ENCODE measurements around the gene UNC5C. TPM values are rescaled to one million over a fixed set of nuclear protein-coding genes. Genes with fewer than 3 reads are reported as not detected.

The UNC5C gene
- polyA plus RNA-seq, 1 donor (not counting 4 experiments of a cell fraction or from before 2014, with no cell fraction given) = not detected

DNA sequence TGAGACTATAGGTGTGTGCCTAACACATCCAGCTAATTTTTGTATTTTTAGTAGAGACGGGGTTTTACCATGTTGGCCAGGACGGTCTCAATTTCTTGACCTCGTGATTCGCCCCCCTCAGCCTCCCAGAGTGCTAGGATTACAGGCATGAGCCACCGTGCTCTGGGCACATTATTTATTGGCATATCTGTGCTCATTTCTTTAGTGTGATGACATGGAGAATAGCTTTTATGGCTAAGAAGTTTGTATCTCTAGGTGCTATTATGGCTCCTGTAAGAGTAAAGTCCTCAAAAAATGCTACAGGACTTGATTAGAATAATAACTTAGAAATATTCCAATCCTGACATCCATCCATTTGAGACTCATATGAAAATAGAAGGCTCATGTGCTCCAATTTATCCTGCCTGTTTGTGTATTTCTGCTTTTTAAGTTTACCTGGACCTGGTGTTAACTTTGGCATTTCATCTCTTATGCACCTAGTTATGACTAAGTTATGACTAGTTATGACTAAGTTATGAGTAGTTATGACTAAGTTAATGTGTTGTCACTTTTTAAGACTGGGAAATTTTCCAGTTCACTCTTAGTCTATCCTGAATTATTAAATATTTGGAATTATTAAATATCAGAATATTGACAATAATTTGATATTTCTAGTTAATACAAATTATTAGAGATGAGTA, 36.4 kb upstream of the UNC5C start:
- dilution Hi-C loops (cut with MboI; ENCODE audit: extremely low pct_ligation_motif_present, low sequenced_read_pairs) = no loop called here
- Histone ChIP-seq H3K36me3 (ENCODE audit: control insufficient read depth in 2 of 2, extremely low read depth in 1 of 2, insufficient read depth in 2 of 2, low read length in 2 of 2) (no peaks in the 10 kb centered on the region), H3K9me1 (ENCODE audit: control insufficient read depth, extremely low read depth, insufficient read depth, low read length) (no peaks in the 10 kb centered on the region), H3K27me3 (ENCODE audit: control insufficient read depth, extremely low read depth, insufficient read depth, low read length) (no peaks in the 10 kb centered on the region), H4K20me1 (ENCODE audit: control insufficient read depth, extremely low read depth, insufficient read depth, low read length) (no peaks in the 10 kb centered on the region), H3K9ac (ENCODE audit: control insufficient read depth, extremely low read depth, insufficient read depth, low read length) (no peak overlapping the region), H3K27ac (ENCODE audit: control insufficient read depth, insufficient read depth, low read length) (no peak overlapping the region), H3K9me3 (ENCODE audit: control insufficient read depth, low read depth, low read length) (no peaks in the 10 kb centered on the region), H3K79me2 (ENCODE audit: control insufficient read depth, insufficient read depth, low read length) (no peaks in the 10 kb centered on the region), H3K4me1 (ENCODE audit: control insufficient read depth, extremely low read depth, insufficient read depth, low read length) (peaks cover 4% of the 10 kb centered on the region), H2AFZ (ENCODE audit: control insufficient read depth, low read length) (no peak overlapping the region), H3K4me2 (ENCODE audit: control insufficient read depth, extremely low read depth, insufficient read depth, low read depth, low read length) (no peak overlapping the region), H3K4me3 (ENCODE audit: control insufficient read depth in 2 of 3, extremely low read depth in 1 of 3, insufficient read depth in 2 of 3, low read depth in 1 of 3, low read length in 3 of 3) (no peak overlapping the region)
- FAIRE-seq (no peak), DNase-seq (ENCODE audit: low read depth, low spot score) (peak; percentile 49)
- no peak for TF ChIP-seq EZH2 (IDR thresholded peaks at IDR 0.05; ENCODE audit: low read length)
- TF ChIP-seq CTCF (optimal IDR thresholded peaks at IDR 0.05 in 1 of 3, IDR thresholded peaks at IDR 0.05 in 1 of 3, conservative IDR thresholded peaks at IDR 0.05 in 1 of 3; ENCODE audit: extremely low read depth in 1 of 3, insufficient read depth in 2 of 3, low read length in 3 of 3) = no peak

- peaks cover 4% of the 10 kb centered on the region for H3K4me1 ChIP-seq (ENCODE audit: control insufficient read depth, extremely low read depth, insufficient read depth, low read length)
- no peak overlapping the region for H3K4me2 ChIP-seq (ENCODE audit: control insufficient read depth, extremely low read depth, insufficient read depth, low read depth, low read length)
- DNase-seq (ENCODE audit: low read depth, low spot score) (no peak), FAIRE-seq (no peak)
- no peaks in the 10 kb centered on the region for H3K9me1 ChIP-seq (ENCODE audit: control insufficient read depth, extremely low read depth, insufficient read depth, low read length)
- H3K27me3 ChIP-seq (ENCODE audit: control insufficient read depth, extremely low read depth, insufficient read depth, low read length) = no peaks in the 10 kb centered on the region
- H3K27ac ChIP-seq (ENCODE audit: control insufficient read depth, insufficient read depth, low read length) = no peak overlapping the region
- H3K9ac ChIP-seq (ENCODE audit: control insufficient read depth, extremely low read depth, insufficient read depth, low read length) = no peak overlapping the region
- TF ChIP-seq CTCF (optimal IDR thresholded peaks at IDR 0.05 in 1 of 3, IDR thresholded peaks at IDR 0.05 in 1 of 3, conservative IDR thresholded peaks at IDR 0.05 in 1 of 3; ENCODE audit: extremely low read depth in 1 of 3, insufficient read depth in 2 of 3, low read length in 3 of 3) (no peak), EZH2 (IDR thresholded peaks at IDR 0.05; ENCODE audit: low read length) (no peak)
- no peaks in the 10 kb centered on the region for H3K79me2 ChIP-seq (ENCODE audit: control insufficient read depth, insufficient read depth, low read length)
- H2AFZ ChIP-seq (ENCODE audit: control insufficient read depth, low read length) = no peak overlapping the region
- H4K20me1 ChIP-seq (ENCODE audit: control insufficient read depth, extremely low read depth, insufficient read depth, low read length) = no peaks in the 10 kb centered on the region
- dilution Hi-C loops (cut with MboI; ENCODE audit: extremely low pct_ligation_motif_present, low sequenced_read_pairs) = no loop called here
- no peaks in the 10 kb centered on the region for H3K36me3 ChIP-seq (ENCODE audit: control insufficient read depth in 2 of 2, extremely low read depth in 1 of 2, insufficient read depth in 2 of 2, low read length in 2 of 2)
- no peak overlapping the region for H3K4me3 ChIP-seq (ENCODE audit: control insufficient read depth in 2 of 3, extremely low read depth in 1 of 3, insufficient read depth in 2 of 3, low read depth in 1 of 3, low read length in 3 of 3)
- no peaks in the 10 kb centered on the region for H3K9me3 ChIP-seq (ENCODE audit: control insufficient read depth, low read depth, low read length)
Measured at GRCh38 chr4:95580226-95580625, 31.5 kb upstream of the UNC5C start.

Data from keratinocyte (primary cell).